K562 (cell line): ENCODE measurements around the gene TMEM61. TPM values are rescaled to one million over a fixed set of nuclear protein-coding genes. Genes with fewer than 3 reads are reported as not detected.

Source experiments
- HOXB6 ChIP-seq: fragments of 250-450 bp; sonication (Bioruptor Pico); IDR thresholded peaks from 2 replicates; pipeline ENCODE4 v1.5.1; 2022; ENCODE audit warnings: mild to moderate bottlenecking, borderline replicate concordance
- KAT7 ChIP-seq: sonication (generic); formaldehyde crosslinking; IDR thresholded peaks from 2 replicates; pipeline ENCODE4 v1.8.0; 2022; ENCODE audit warnings: missing genetic modification reagents, mild to moderate bottlenecking, borderline replicate concordance
- PURB ChIP-seq: sonication (generic); formaldehyde crosslinking; IDR thresholded peaks from 2 replicates; pipeline ENCODE4 v1.9.0; 2021; ENCODE audit warnings: low read depth, mild to moderate bottlenecking, missing genetic modification reagents
- RAD21 ChIP-seq, 2 experiments: fragments of 250-450 bp in 1 of 2; fragments of 450-650 bp in 1 of 2; sonication (Bioruptor Pico) in 1 of 2; formaldehyde crosslinking in 1 of 2; IDR thresholded peaks in 1 of 2; conservative IDR thresholded peaks in 1 of 2; 2 replicates each; pipeline versions ENCODE4 v1.4.0 to v1.8.0; 2020 to 2022; ENCODE audit warnings: mild to moderate bottlenecking in 2 of 2, moderate library complexity in 1 of 2
- SMAD2 ChIP-seq: fragments of 150-350 bp; IDR thresholded peaks from 2 replicates; pipeline ENCODE4 v1.6.1; 2014; ENCODE audit warnings: low read depth, mild to moderate bottlenecking, low read length
- TCF7L2 ChIP-seq: fragments of 150-350 bp; IDR thresholded peaks from 2 replicates; pipeline ENCODE4 v1.6.1; 2016; ENCODE audit warnings: low read depth, mild to moderate bottlenecking, low read length, moderate library complexity
- THAP12 ChIP-seq: fragments of 250-450 bp; sonication (Bioruptor Pico); IDR thresholded peaks from 2 replicates; pipeline ENCODE4 v1.9.0; 2021; ENCODE audit warnings: mild to moderate bottlenecking, inconsistent platforms
- U2AF2 ChIP-seq: fragments of 200-400 bp; formaldehyde crosslinking; optimal IDR thresholded peaks from 2 replicates; pipeline ENCODE3; 2017; ENCODE audit warnings: low read depth, mild to moderate bottlenecking, low read length
- ZBTB1 ChIP-seq: sonication (generic); formaldehyde crosslinking; IDR thresholded peaks from 2 replicates; pipeline ENCODE4 v1.8.1; 2023; ENCODE audit warnings: missing genetic modification reagents, low read depth, mild to moderate bottlenecking, borderline replicate concordance
- ZFX ChIP-seq: sonication (generic); formaldehyde crosslinking; IDR thresholded peaks from 2 replicates; pipeline ENCODE4 v1.8.0; 2022; ENCODE audit warnings: mild to moderate bottlenecking, missing genetic modification reagents, moderate library complexity
- ZNF740 ChIP-seq, 3 experiments: fragments of 200-800 bp in 1 of 3; sonication (Bioruptor generic) in 1 of 3; sonication (generic) in 1 of 3; formaldehyde crosslinking in 1 of 3; IDR thresholded peaks; 2 replicates each; pipeline versions ENCODE4 v1.6.1 to v1.8.0; 2016 to 2022; ENCODE audit warnings: mild to moderate bottlenecking in 2 of 3, missing compliant biosample characterization in 2 of 3, missing genetic modification characterization in 2 of 3, missing genetic modification reagents in 1 of 3
- ZNF785 ChIP-seq: fragments of 250-450 bp; sonication (Bioruptor Pico); IDR thresholded peaks from 2 replicates; pipeline ENCODE4 v1.4.0; 2020; ENCODE audit warnings: mild to moderate bottlenecking
- polyA plus RNA-seq, 8 experiments: library from polyadenylated mRNA; depleted of rRNA in 4 of 8; stranded (reverse) in 5 of 8; unstranded in 3 of 8; fragments of >200 nt; fragmentation: Nextera tagmentation in 2 of 8; fragmentation: Illumina TruSeq in 1 of 8; extraction: Ambion mirVana in 2 of 8; extraction: Trizol in 1 of 8; gene quantifications; 2 replicates each; pipeline versions ENCODE4 v1.2.1 to v1.2.3, GENCODE V29; 2011 to 2014; ENCODE audit warnings: inconsistent platforms in 1 of 8, missing spikeins in 1 of 8
- total RNA-seq, 7 experiments: library from RNA; depleted of rRNA in 6 of 7; stranded (reverse); fragments of >200 nt in 6 of 7; fragmentation: Illumina TruSeq in 2 of 7; extraction: Trizol in 2 of 7; gene quantifications; 2 replicates each; pipeline versions ENCODE4 v1.2.1 to v1.2.3, GENCODE V29; 2011 to 2021; ENCODE audit warnings: low replicate concordance in 1 of 7
- TF ChIP-seq, protein P1 (sequence below): sonication (generic); formaldehyde crosslinking; IDR thresholded peaks from 2 replicates; pipeline ENCODE4 v1.8.1; 2023; ENCODE audit warnings: mild to moderate bottlenecking, missing genetic modification reagents
- TF ChIP-seq, protein P2 (sequence below): fragments of 250-450 bp; sonication (Bioruptor Pico); IDR thresholded peaks from 2 replicates; pipeline ENCODE4 v1.8.0; 2021; ENCODE audit warnings: mild to moderate bottlenecking, moderate library complexity
- TF ChIP-seq, protein P3 (sequence below): fragments of 250-450 bp; sonication (Bioruptor Pico); IDR thresholded peaks from 2 replicates; pipeline ENCODE4 v1.4.0; 2020

The TMEM61 gene
- total and polyA plus RNA-seq, 9 of the 15 experiments (the other 6 are each of a cell fraction or from before 2014, with no cell fraction given): not detected

DNA sequence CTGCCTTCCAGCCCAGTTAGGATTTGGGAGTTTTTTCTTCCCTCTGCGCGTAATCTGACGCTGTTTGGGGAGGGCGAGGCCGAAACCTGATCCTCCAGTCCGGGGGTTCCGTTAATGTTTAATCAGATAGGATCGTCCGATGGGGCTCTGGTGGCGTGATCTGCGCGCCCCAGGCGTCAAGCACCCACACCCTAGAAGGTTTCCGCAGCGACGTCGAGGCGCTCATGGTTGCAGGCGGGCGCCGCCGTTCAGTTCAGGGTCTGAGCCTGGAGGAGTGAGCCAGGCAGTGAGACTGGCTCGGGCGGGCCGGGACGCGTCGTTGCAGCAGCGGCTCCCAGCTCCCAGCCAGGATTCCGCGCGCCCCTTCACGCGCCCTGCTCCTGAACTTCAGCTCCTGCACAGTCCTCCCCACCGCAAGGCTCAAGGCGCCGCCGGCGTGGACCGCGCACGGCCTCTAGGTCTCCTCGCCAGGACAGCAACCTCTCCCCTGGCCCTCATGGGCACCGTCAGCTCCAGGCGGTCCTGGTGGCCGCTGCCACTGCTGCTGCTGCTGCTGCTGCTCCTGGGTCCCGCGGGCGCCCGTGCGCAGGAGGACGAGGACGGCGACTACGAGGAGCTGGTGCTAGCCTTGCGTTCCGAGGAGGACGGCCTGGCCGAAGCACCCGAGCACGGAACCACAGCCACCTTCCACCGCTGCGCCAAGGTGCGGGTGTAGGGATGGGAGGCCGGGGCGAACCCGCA is 59.1 kb downstream of the TMEM61 start, which contains the start of gene PCSK9 (continued):
- TF ChIP-seq ZBTB1 (CRISPR knock-in tag): no peak; the same call in 1 of the 2 replicates
- TF ChIP-seq PURB: no peak
- peak; percentile 75 for TF ChIP-seq KAT7 (CRISPR knock-in tag)
- TF ChIP-seq THAP12 (CRISPR knock-in tag): peak; percentile 57; the same call in 1 of the 2 replicates
- TF ChIP-seq HOXB6 (CRISPR knock-in tag): no peak
- peak; percentile 34; the same call in 1 of the 2 replicates for TF ChIP-seq ZNF740 (CRISPR knock-in tag; IDR thresholded peaks at IDR 0.05)
- no peak for TF ChIP-seq ZNF740 (tag; IDR thresholded peaks at IDR 0.05)
- TF ChIP-seq, protein P1, sequence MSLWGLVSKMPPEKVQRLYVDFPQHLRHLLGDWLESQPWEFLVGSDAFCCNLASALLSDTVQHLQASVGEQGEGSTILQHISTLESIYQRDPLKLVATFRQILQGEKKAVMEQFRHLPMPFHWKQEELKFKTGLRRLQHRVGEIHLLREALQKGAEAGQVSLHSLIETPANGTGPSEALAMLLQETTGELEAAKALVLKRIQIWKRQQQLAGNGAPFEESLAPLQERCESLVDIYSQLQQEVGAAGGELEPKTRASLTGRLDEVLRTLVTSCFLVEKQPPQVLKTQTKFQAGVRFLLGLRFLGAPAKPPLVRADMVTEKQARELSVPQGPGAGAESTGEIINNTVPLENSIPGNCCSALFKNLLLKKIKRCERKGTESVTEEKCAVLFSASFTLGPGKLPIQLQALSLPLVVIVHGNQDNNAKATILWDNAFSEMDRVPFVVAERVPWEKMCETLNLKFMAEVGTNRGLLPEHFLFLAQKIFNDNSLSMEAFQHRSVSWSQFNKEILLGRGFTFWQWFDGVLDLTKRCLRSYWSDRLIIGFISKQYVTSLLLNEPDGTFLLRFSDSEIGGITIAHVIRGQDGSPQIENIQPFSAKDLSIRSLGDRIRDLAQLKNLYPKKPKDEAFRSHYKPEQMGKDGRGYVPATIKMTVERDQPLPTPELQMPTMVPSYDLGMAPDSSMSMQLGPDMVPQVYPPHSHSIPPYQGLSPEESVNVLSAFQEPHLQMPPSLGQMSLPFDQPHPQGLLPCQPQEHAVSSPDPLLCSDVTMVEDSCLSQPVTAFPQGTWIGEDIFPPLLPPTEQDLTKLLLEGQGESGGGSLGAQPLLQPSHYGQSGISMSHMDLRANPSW (CRISPR knock-in tag): no peak
- TF ChIP-seq U2AF2: no peak
- TF ChIP-seq, protein P2, sequence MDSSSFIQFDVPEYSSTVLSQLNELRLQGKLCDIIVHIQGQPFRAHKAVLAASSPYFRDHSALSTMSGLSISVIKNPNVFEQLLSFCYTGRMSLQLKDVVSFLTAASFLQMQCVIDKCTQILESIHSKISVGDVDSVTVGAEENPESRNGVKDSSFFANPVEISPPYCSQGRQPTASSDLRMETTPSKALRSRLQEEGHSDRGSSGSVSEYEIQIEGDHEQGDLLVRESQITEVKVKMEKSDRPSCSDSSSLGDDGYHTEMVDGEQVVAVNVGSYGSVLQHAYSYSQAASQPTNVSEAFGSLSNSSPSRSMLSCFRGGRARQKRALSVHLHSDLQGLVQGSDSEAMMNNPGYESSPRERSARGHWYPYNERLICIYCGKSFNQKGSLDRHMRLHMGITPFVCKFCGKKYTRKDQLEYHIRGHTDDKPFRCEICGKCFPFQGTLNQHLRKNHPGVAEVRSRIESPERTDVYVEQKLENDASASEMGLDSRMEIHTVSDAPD (CRISPR knock-in tag): no peak
- TF ChIP-seq, protein P3, sequence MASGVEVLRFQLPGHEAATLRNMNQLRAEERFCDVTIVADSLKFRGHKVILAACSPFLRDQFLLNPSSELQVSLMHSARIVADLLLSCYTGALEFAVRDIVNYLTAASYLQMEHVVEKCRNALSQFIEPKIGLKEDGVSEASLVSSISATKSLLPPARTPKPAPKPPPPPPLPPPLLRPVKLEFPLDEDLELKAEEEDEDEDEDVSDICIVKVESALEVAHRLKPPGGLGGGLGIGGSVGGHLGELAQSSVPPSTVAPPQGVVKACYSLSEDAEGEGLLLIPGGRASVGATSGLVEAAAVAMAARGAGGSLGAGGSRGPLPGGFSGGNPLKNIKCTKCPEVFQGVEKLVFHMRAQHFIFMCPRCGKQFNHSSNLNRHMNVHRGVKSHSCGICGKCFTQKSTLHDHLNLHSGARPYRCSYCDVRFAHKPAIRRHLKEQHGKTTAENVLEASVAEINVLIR (CRISPR knock-in tag): peak; percentile 29; the same call in 1 of the 2 replicates
- no peak for TF ChIP-seq RAD21 (CRISPR knock-in tag; conservative IDR thresholded peaks at IDR 0.05 in 1 of 2, IDR thresholded peaks at IDR 0.05 in 1 of 2)
- TF ChIP-seq ZFX (CRISPR knock-in tag): peak; percentile 62
- TF ChIP-seq SMAD2: no peak
- no peak for TF ChIP-seq TCF7L2
- TF ChIP-seq ZNF785: no peak
